HG03175 (cell line): ENCODE measurements around the gene SERPINA6.
"Not testable (repeated sequence)": the region's sequence is repeated elsewhere in the genome, so short reads cannot be mapped to it uniquely, and the experiment has no call there.

Experiments
- ATAC-seq: cut with Tn5 transposase; IDR thresholded peaks from one replicate; pipeline ENCODE4 v1.9.1; 2021; ENCODE audit warnings: mild to moderate bottlenecking, moderate library complexity; ENCODE audit not compliant: unreplicated experiment

Gene SERPINA6

DNA sequence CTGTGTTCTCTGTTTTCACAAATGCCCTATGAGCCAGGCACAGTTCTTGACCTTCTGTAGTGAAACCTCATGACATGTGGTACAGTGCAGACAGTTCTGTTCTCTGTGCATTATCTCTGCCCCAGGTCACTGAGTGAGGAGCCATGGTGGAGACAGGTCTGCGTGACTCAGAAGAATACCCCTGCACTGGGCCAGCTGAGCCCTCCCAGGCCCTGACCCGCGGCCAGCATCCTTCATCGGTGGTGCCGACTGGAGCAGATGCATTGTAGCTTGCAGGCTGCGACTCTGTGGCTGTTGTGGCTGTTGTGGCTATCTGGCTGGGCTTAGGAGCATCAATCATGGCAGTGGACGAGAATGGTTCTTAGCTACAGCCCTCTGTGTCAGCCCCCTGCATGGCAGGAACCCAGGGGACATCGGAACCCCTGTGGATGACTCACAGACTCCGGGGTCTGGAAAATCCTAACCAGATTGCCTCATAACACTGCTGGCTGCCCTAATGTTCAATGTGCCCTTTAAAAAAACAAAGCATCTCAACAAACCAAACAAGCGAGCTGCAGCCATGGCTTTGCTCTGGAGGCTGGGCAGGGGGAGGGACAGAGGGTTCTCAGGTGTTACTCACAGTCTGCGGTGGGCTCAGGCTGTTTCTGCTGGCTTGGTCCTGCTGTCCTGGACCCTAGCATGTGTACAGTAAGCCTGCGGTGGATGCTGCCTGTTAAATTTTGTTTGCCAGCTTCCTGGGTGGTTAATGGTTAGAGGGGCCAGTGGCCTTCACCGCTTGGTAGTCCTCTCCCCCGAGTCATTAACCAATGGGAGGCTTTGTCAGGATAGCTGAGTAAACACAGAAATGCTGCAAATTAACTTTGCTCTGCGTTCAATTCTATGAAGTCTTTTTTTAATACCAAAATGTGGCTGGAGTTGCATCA, at the start of gene SERPINA6:
Gene SERPINA6, minus strand, starts transcription at position 689 of the 923 bp plus-strand sequence. CDS start 8,688 bp downstream, outside the sequence.
- ATAC-seq = no peak

DNA sequence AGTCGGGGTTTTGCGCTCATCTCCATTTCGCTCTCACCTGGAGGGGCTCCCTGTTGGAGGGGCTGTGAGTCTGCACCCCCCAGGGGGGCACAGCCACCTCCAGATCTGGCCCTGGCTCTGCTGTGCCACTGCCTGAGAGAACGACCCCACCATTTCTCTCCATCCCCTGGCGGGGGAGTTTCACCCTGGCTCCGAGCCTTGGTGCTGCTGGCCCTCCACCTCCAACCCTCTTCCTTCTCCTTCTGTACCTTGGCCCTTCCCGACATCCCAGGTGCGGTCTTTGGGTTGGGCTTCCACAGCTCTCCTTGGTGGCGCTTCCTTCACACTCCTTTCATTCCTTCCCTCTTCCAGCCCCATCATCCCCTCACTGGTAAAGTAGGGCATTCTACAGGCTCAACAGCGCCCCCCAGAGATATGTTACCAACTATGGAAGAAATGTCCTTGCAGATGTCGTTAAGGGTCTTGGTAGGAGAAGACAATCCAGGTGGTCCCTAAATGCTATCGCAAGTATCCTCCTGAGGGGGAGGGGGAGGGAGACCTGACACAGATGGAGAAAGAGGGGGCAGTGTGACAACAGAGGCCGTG, 49.0 kb upstream of the SERPINA6 start:
- ATAC-seq = no peak

- ATAC-seq = no peak
Observed at GRCh38 chr14:94370524-94370910, 47.4 kb upstream of the SERPINA6 start.

GRCh38 chr14:94369766-94370523, 46.8 kb upstream of the SERPINA6 start:
- ATAC-seq = not testable (repeated sequence)

DNA sequence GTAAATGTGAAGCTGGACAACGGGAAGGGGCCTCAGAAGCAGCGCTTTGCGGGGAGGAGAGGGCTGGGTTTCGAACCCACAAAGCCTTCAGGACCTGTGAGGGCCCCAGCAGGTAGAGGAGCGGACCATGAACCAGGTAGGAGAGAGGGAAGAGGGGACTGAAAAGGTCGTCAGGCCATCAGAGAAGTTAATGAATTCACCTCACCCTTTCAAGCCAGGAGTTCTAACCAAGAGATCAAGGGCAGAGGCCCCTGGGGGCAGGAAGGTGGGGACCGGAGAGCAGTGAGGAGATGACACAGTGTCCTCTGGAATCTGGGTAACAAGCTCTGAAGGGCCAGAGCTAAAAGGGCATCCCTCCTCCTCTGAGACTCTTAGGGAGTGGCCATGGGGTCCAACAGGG, 45.8 kb upstream of the SERPINA6 start:
- ATAC-seq = no peak

- no peak for ATAC-seq
Observed at GRCh38 chr14:94368243-94368590, 45.1 kb upstream of the SERPINA6 start.

- ATAC-seq = no peak
Observed at GRCh38 chr14:94367347-94368242, 44.5 kb upstream of the SERPINA6 start.

DNA sequence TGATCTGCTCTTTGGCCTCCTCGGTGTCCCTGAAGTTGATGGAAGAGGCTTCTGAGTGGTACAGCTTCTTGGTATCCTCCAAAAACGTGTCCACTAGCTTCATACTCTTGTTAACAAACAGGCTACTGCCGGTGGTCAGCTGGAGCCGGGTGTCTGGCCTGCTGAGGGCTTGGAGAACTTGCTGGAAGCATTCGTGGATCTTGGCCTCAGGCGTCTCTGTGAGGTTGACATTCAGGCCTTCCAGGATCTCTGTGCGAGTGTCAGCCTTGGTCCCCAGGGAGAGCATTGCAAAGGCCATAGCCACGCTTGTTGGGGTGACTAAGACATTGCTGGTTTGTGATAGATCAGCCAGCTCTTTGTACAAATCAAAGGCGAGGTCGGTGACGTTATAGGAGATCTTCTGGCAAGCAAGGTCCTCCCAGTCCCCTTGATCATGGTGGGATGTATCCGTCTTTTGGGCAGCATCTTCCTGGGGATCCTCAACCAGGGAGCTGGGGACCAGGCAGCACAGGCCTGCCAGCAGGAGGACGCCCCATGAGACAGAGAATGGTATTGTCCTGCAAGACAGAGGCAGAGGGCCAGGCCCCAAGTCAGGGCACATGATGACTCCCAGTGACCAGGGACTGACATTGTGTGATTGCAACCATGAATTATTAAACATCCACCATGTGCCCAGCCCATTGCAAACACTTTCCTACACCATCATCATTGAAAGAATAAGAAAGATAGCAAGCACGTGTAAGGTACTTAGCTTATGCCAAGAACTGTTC, 43.2 kb upstream of the SERPINA6 start, which contains the start of gene SERPINA2:
Gene SERPINA2, minus strand, starts transcription at position 553 of the 770 bp plus-strand sequence.
- ATAC-seq = no peak

DNA sequence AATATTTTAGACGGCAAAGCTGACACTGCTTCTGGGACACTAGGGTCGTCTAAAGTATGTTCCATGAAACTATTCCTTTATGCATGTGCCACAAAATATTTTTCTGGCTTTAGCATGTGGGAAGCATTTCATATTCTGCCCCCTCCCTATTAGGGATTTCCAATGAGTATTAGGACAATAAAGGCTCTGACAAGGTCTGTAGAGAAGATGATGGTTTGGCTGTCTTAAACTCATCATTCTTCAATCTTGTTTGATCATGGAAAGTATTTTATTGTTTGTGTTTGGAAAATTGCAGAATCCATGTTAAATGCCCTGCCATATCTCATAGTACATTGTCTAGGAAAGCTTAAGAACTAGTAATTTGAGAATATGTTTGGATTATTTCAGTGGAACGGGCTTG, 42.5 kb upstream of the SERPINA6 start:
- no peak for ATAC-seq

- ATAC-seq = no peak
Observed at GRCh38 chr14:94364964-94365363, 41.8 kb upstream of the SERPINA6 start.

DNA sequence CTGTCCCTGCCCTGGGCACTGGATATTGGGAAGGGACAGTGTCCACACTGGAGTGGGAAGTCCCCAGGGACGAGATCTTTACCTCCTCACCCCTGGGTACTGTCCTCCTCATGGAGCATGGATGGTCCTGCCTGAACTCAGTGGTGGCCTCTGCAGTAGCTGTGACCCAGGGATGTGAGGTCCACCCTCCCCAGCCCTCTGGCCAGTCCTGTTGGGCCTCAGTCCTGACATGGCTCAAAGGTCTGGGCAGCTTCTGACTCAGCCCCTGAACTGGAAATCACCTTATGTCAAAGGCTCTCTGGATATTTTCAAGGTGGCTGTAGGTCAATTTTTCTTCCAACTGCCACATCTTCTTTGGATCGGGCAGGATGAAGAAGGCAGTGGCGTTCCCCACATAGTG, 40.9 kb upstream of the SERPINA6 start:
- no peak for ATAC-seq

DNA sequence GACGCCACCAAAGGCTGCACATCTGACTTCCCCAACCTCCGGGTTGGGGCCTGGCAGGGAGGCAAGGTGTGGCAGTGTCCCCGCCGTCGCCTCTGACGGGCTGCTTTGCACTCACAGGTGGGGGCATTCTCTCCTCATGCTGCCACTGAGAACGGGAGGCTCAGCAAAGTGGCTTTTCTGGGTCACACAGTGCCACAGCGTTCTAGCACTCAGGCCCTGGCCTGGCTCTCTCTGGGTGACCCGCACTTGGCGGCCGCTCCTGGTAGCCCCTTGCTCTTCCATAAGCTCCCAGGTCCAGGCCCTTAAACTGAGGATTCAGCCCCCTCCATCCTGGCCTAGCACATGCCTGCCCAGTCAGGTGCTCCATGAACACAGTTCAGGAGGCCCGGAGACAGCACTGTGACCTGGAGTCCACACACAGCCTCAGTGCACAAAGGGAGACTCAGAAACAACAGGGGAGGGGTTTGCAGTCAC, 40.1 kb upstream of the SERPINA6 start:
- no peak for ATAC-seq

GRCh38 chr14:94362614-94363133, 39.5 kb upstream of the SERPINA6 start:
- no peak for ATAC-seq

GRCh38 chr14:94361682-94362081, 38.5 kb upstream of the SERPINA6 start:
- ATAC-seq = no peak

DNA sequence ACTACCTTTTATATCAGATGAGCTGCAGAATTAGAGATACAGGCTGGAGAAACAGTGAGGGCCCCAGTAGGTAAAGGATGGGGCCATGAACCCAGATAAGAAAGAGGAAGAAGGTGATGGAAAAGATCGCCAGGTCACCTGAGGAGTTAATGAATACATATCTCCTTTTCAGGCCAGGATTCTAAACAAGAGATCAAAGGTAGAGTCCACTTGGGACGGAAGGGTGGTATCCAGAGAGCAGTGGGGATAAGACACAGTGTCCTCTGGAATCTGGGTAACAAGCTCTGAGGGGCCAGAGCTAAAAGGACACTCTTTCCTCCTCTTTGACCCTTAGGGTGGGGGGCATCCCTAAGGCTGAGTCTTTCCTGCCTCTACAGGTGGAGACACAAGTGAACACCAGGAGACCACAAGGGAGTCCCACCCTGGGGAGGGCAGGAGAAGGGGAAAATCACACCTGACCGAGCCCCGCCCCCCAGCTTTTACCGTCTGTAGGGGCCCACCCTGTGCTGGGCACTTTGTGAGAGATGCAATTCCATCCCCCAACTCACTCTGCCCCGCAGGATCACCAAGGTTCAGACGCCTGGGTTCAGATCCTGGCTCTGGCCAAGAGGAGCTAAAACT, 37.9 kb upstream of the SERPINA6 start:
- ATAC-seq = no peak

GRCh38 chr14:94357166-94357565, 34.0 kb upstream of the SERPINA6 start:
- no peak for ATAC-seq

- ATAC-seq = no peak
Observed at GRCh38 chr14:94356379-94357056, 33.4 kb upstream of the SERPINA6 start.

DNA sequence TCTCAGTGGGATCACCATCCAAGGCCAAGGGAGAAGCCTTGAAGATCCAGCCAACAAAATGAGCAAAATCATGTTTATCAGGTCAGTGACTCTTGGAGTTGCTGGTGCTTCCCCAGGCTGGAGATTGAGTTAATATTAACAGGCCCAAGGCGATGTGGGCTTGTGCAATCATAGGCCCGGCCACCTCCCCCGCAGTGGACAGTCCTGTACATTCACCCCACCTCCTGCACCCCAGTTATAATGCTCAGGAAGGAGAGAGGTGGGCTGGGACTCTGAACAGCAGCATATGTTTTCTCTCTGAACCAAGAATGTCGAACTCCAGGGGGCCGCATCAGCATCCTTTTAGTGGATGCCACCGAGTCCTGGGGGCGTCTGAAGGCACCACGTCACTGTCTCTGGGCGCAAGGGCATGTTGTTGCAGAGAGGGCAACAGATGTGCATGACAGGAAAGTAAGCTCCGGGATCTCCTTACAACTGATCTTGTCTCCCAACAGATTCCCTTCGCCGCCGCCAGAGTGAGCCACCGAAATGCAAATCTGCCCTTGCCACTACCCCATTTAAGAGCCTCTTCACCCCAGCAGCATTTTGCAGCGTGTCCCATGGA, 32.2 kb upstream of the SERPINA6 start:
- ATAC-seq = no peak
